Measurements from ENCODE around the gene ST6GALNAC4. TPM values are rescaled to one million over a fixed set of nuclear protein-coding genes. Genes with fewer than 3 reads are reported as not detected.

Gene ST6GALNAC4
- total RNA-seq, 1 experiment from 2014 or later, result 25.7 TPM

DNA sequence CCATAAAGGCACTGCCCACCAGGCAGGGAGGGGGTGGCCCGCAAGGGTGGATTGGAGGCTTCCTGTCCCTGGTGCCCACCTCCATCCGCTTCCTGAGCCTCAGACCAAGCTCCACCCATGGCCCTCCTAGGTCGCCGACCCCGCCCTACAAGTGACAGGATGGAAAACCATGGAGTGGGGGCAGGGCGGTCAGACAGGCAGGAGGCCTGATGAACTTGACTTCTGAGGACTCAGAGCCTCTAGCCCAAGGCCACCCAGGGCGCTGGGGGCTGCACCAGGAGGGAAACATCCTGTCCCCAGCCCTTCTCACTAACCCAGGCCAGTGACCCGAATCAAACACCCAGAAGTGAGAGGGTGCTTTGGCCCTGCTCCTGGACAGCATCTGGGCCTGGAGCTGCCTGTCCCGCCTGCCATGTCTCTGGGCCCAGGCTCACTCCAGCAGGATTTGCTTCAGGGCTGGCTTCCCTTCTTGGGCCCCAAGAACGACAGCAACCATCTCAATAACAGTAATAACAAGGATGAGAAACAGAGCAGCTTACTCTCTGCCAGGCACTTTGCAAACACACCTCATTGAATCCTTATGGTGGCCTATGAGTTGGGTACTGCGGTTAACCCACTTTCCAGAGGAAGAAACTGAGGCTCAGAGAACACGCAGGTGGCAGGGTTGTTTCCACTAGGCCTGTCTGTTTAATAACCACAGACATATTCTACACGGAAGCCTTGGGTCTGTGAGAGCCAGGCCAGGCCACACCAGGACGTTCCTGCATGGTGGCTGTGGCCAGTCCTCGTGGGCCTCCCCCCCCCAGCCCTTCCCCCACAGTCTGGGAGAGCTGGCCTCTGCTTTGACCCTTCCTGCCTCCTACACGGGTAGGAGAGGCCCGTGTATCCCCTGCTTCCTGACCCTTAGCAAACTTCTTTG lies 13.0 kb downstream of the ST6GALNAC4 start:
- no peaks in the 10 kb centered on the region for H3K9me3 Mint-ChIP-seq
- TF ChIP-seq, protein P1, sequence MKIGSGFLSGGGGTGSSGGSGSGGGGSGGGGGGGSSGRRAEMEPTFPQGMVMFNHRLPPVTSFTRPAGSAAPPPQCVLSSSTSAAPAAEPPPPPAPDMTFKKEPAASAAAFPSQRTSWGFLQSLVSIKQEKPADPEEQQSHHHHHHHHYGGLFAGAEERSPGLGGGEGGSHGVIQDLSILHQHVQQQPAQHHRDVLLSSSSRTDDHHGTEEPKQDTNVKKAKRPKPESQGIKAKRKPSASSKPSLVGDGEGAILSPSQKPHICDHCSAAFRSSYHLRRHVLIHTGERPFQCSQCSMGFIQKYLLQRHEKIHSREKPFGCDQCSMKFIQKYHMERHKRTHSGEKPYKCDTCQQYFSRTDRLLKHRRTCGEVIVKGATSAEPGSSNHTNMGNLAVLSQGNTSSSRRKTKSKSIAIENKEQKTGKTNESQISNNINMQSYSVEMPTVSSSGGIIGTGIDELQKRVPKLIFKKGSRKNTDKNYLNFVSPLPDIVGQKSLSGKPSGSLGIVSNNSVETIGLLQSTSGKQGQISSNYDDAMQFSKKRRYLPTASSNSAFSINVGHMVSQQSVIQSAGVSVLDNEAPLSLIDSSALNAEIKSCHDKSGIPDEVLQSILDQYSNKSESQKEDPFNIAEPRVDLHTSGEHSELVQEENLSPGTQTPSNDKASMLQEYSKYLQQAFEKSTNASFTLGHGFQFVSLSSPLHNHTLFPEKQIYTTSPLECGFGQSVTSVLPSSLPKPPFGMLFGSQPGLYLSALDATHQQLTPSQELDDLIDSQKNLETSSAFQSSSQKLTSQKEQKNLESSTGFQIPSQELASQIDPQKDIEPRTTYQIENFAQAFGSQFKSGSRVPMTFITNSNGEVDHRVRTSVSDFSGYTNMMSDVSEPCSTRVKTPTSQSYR (CRISPR knock-in tag; IDR thresholded peaks at IDR 0.05), result peak; percentile 90
- peak; percentile 28; the same call in 1 of the 2 replicates for TF ChIP-seq GABPB1 (CRISPR knock-in tag; IDR thresholded peaks at IDR 0.05)
- TF ChIP-seq SMAD3 (CRISPR knock-in tag; IDR thresholded peaks at IDR 0.05; ENCODE audit: borderline replicate concordance), result 0 out of 2 replicates have a peak, but pooled peaks have one; percentile 12
- peak; percentile 61; the same call in 1 of the 2 replicates for TF ChIP-seq SP1 (CRISPR knock-in tag; conservative IDR thresholded peaks at IDR 0.05)
- TF ChIP-seq FOXP1 (CRISPR knock-in tag; IDR thresholded peaks at IDR 0.05; ENCODE audit: borderline replicate concordance), result peak; percentile 28; the same call in 1 of the 2 replicates
- TF ChIP-seq, protein P2, sequence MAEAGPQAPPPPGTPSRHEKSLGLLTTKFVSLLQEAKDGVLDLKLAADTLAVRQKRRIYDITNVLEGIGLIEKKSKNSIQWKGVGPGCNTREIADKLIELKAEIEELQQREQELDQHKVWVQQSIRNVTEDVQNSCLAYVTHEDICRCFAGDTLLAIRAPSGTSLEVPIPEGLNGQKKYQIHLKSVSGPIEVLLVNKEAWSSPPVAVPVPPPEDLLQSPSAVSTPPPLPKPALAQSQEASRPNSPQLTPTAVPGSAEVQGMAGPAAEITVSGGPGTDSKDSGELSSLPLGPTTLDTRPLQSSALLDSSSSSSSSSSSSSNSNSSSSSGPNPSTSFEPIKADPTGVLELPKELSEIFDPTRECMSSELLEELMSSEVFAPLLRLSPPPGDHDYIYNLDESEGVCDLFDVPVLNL (CRISPR knock-in tag; IDR thresholded peaks at IDR 0.05; ENCODE audit: borderline replicate concordance, low read depth), result no peak
- TF ChIP-seq, protein P3, sequence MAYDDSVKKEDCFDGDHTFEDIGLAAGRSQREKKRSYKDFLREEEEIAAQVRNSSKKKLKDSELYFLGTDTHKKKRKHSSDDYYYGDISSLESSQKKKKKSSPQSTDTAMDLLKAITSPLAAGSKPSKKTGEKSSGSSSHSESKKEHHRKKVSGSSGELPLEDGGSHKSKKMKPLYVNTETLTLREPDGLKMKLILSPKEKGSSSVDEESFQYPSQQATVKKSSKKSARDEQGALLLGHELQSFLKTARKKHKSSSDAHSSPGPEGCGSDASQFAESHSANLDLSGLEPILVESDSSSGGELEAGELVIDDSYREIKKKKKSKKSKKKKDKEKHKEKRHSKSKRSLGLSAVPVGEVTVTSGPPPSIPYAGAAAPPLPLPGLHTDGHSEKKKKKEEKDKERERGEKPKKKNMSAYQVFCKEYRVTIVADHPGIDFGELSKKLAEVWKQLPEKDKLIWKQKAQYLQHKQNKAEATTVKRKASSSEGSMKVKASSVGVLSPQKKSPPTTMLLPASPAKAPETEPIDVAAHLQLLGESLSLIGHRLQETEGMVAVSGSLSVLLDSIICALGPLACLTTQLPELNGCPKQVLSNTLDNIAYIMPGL (CRISPR knock-in tag; IDR thresholded peaks at IDR 0.05), result no peak
- no peak overlapping the region for H3K4me3 Mint-ChIP-seq
- POLR2A ChIA-PET, result interaction anchor here (0.6 to 1.0 kb wide), 2 partner anchors 14 to 111 kb away, joined by 3 read pairs; no protein-coding TSS in a partner anchor
- no peaks in the 10 kb centered on the region; the same call in 1 of the 2 replicates for H3K27me3 Mint-ChIP-seq (ENCODE audit: low read depth)
- H3K36me3 Mint-ChIP-seq, result no peaks in the 10 kb centered on the region
- peak; percentile 83 for DNase-seq (ENCODE audit: low spot score)
- CTCF ChIA-PET, result interaction anchor here (0.5 to 1.7 kb wide), 11 partner anchors 13 to 221 kb away, joined by 3 to 9 read pairs (median 4); partner anchors contain the start of genes ST6GALNAC4 and TOR2A
- H3K4me1 Mint-ChIP-seq, result peaks cover 35% of the 10 kb centered on the region
- peak overlapping the region; percentile 85 for H3K27ac Mint-ChIP-seq
- peak; percentile 58 for ATAC-seq

DNA sequence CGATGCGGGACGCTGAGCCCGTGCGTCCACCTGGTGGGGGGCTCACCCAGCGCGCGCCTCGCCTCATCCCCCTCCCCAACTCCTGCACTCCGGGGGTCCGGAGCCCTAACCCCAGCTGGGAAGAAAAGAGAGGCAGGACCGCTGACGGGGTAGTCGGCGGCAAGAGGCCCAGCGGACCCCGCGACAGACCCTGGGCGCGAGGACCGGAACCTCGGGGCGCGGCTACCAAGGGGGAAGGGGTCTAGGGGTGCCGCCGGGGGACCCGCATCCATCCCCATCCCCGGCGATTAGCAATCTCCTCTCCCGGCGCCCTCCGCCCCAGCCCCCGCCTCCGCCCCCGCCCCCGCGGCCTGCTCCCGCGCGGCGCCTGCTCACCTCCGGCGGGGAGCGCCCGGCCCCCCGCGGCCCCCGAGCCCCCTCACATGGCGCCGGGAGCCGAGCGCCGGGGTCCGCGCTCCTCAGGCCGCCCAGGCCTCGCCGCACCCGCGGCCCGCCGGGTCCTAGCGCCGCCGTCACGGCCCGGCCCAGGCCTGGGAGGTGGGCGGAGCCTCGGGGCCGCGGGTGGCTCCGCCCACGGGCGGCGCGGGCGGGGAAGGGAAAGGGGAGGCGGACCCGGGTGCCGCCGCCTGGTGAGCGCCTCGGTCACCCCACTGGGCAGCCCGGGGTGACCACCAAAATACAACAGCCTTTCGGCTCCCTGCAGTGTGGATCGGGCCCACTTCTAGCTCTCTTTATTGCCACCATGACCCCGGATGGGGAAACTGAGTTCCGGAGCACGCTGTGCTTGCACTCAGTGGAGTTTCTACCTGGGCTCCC lies 17.5 kb downstream of the ST6GALNAC4 start, which contains the start of gene ST6GALNAC6:
Gene ST6GALNAC6, minus strand, starts transcription at position 476 of the 816 bp plus-strand sequence. CDS start 1,622 bp downstream, outside the sequence.
- TF ChIP-seq KAT7 (CRISPR knock-in tag; IDR thresholded peaks at IDR 0.05; ENCODE audit: borderline replicate concordance) (0 out of 2 replicates have a peak, but pooled peaks have one; percentile 34), ZNF423 (CRISPR knock-in tag; IDR thresholded peaks at IDR 0.05) (peak; percentile 62), JUN (CRISPR knock-in tag; IDR thresholded peaks at IDR 0.05) (peak; percentile 41; the same call in 1 of the 2 replicates), TP53 (CRISPR knock-in tag; IDR thresholded peaks at IDR 0.05) (0 out of 2 replicates have a peak, but pooled peaks have one; percentile 32), GABPB1 (CRISPR knock-in tag; IDR thresholded peaks at IDR 0.05) (0 out of 2 replicates have a peak, but pooled peaks have one; percentile 4), ZNF219 (CRISPR knock-in tag; IDR thresholded peaks at IDR 0.05; ENCODE audit: borderline replicate concordance) (0 out of 2 replicates have a peak, but pooled peaks have one; percentile 41), SP1 (CRISPR knock-in tag; conservative IDR thresholded peaks at IDR 0.05) (peak; percentile 85), RELA (CRISPR knock-in tag; IDR thresholded peaks at IDR 0.05; ENCODE audit: borderline replicate concordance) (no peak)
- TF ChIP-seq, protein P4, sequence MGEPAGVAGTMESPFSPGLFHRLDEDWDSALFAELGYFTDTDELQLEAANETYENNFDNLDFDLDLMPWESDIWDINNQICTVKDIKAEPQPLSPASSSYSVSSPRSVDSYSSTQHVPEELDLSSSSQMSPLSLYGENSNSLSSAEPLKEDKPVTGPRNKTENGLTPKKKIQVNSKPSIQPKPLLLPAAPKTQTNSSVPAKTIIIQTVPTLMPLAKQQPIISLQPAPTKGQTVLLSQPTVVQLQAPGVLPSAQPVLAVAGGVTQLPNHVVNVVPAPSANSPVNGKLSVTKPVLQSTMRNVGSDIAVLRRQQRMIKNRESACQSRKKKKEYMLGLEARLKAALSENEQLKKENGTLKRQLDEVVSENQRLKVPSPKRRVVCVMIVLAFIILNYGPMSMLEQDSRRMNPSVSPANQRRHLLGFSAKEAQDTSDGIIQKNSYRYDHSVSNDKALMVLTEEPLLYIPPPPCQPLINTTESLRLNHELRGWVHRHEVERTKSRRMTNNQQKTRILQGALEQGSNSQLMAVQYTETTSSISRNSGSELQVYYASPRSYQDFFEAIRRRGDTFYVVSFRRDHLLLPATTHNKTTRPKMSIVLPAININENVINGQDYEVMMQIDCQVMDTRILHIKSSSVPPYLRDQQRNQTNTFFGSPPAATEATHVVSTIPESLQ (CRISPR knock-in tag; IDR thresholded peaks at IDR 0.05), result no peak
- TF ChIP-seq, protein P5, sequence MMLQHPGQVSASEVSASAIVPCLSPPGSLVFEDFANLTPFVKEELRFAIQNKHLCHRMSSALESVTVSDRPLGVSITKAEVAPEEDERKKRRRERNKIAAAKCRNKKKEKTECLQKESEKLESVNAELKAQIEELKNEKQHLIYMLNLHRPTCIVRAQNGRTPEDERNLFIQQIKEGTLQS (CRISPR knock-in tag; conservative IDR thresholded peaks at IDR 0.05), result no peak
- TF ChIP-seq, protein P6, sequence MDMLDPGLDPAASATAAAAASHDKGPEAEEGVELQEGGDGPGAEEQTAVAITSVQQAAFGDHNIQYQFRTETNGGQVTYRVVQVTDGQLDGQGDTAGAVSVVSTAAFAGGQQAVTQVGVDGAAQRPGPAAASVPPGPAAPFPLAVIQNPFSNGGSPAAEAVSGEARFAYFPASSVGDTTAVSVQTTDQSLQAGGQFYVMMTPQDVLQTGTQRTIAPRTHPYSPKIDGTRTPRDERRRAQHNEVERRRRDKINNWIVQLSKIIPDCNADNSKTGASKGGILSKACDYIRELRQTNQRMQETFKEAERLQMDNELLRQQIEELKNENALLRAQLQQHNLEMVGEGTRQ (CRISPR knock-in tag; IDR thresholded peaks at IDR 0.05), result peak; percentile 17; the same call in 1 of the 2 replicates
- peak within 1 kb of the TSS; percentile 87 for H3K4me3 Mint-ChIP-seq
- CTCF ChIA-PET, result interaction anchor here (0.6 to 2.1 kb wide), 7 partner anchors 18 to 219 kb away, joined by 3 to 7 read pairs (median 3); partner anchors contain the start of genes ST6GALNAC4 and TOR2A

More for the DNA sequence above, 17.5 kb downstream of the ST6GALNAC4 start, which contains the start of gene ST6GALNAC6:
- Mint-ChIP-seq H3K9me3 (no peaks in the 10 kb centered on the region), H3K36me3 (peaks cover 20% of the 10 kb centered on the region), H3K4me1 (peaks cover 37% of the 10 kb centered on the region), H3K27me3 (ENCODE audit: low read depth) (no peaks in the 10 kb centered on the region; the same call in 1 of the 2 replicates), H3K27ac (peak within 1 kb of the TSS; percentile 76)
- peak; percentile 55 for DNase-seq (ENCODE audit: low spot score)
- POLR2A ChIA-PET, result interaction anchor here (0.6 to 1.4 kb wide), 4 partner anchors 7 to 71 kb away, joined by 3 to 5 read pairs (median 4); partner anchors contain the start of gene ST6GALNAC4
- peak; percentile 44 for ATAC-seq

Data from WTC11 (cell line).